ENCODE results near the gene MMP21.

Gene MMP21

GRCh38 chr10:125775491-125776106 lies at the start of gene MMP21:
Gene MMP21 (minus strand): TSS chr10:125775821. CDS start chr10:125775821, 0 bp downstream.
- no peak for DNase-seq (ENCODE audit: low read depth, low spot score)

GRCh38 chr10:125824736-125825135 lies 49.1 kb upstream of the MMP21 start:
- no peak for DNase-seq (ENCODE audit: low read depth, low spot score)

- no peak for DNase-seq (ENCODE audit: low read depth, low spot score)
Measured at GRCh38 chr10:125823663-125824251, 48.1 kb upstream of the MMP21 start.

- DNase-seq (ENCODE audit: low read depth, low spot score) = peak; percentile 80
Measured at GRCh38 chr10:125822878-125823662, 47.4 kb upstream of the MMP21 start, which contains the start of the genes BCCIP and UROS. Gene BCCIP (plus strand): TSS chr10:125823546. CDS start chr10:125823558, 12 bp downstream. Gene UROS (minus strand): TSS chr10:125823258. CDS start chr10:125816499, 6,759 bp downstream.

- no peak for DNase-seq (ENCODE audit: low read depth, low spot score)
Measured at GRCh38 chr10:125820701-125821100, 45.1 kb upstream of the MMP21 start.

GRCh38 chr10:125817337-125817946 lies 41.8 kb upstream of the MMP21 start:
- no peak for DNase-seq (ENCODE audit: low read depth, low spot score)

GRCh38 chr10:125816548-125816947 lies 40.9 kb upstream of the MMP21 start:
- no peak for DNase-seq (ENCODE audit: low read depth, low spot score)

- DNase-seq (ENCODE audit: low read depth, low spot score) = no peak
Measured at GRCh38 chr10:125815764-125816163, 40.1 kb upstream of the MMP21 start.

- DNase-seq (ENCODE audit: low read depth, low spot score) = no peak
Measured at GRCh38 chr10:125812128-125812750, 36.6 kb upstream of the MMP21 start.

- no peak for DNase-seq (ENCODE audit: low read depth, low spot score)
Measured at GRCh38 chr10:125811251-125811650, 35.6 kb upstream of the MMP21 start.

- DNase-seq (ENCODE audit: low read depth, low spot score) = no peak
Measured at GRCh38 chr10:125808047-125808446, 32.4 kb upstream of the MMP21 start.

GRCh38 chr10:125802739-125803138 lies 27.1 kb upstream of the MMP21 start:
- no peak for DNase-seq (ENCODE audit: low read depth, low spot score)

GRCh38 chr10:125802131-125802530 lies 26.5 kb upstream of the MMP21 start:
- DNase-seq (ENCODE audit: low read depth, low spot score) = no peak

- no peak for DNase-seq (ENCODE audit: low read depth, low spot score)
Measured at GRCh38 chr10:125801574-125801973, 26.0 kb upstream of the MMP21 start.

GRCh38 chr10:125799451-125800182 lies 24.0 kb upstream of the MMP21 start:
- DNase-seq (ENCODE audit: low read depth, low spot score) = no peak

GRCh38 chr10:125797994-125798662 lies 22.5 kb upstream of the MMP21 start:
- DNase-seq (ENCODE audit: low read depth, low spot score) = no peak

- DNase-seq (ENCODE audit: low read depth, low spot score) = no peak
Measured at GRCh38 chr10:125797424-125797823, 21.8 kb upstream of the MMP21 start.

- no peak for DNase-seq (ENCODE audit: low read depth, low spot score)
Measured at GRCh38 chr10:125795637-125796190, 20.1 kb upstream of the MMP21 start.

GRCh38 chr10:125795128-125795527 lies 19.5 kb upstream of the MMP21 start:
- no peak for DNase-seq (ENCODE audit: low read depth, low spot score)
